ENCODE data around the gene ST6GAL1. TPM values are rescaled to one million over a fixed set of nuclear protein-coding genes. Genes with fewer than 3 reads are reported as not detected.
A peak's percentile ranks its signal among the peaks of the same experiment; 100 is the strongest.

ST6GAL1 gene
- total and polyA plus RNA-seq, 2 of the 4 experiments (the other 2 are of a cell fraction): 1.4 to 2.9 TPM

DNA sequence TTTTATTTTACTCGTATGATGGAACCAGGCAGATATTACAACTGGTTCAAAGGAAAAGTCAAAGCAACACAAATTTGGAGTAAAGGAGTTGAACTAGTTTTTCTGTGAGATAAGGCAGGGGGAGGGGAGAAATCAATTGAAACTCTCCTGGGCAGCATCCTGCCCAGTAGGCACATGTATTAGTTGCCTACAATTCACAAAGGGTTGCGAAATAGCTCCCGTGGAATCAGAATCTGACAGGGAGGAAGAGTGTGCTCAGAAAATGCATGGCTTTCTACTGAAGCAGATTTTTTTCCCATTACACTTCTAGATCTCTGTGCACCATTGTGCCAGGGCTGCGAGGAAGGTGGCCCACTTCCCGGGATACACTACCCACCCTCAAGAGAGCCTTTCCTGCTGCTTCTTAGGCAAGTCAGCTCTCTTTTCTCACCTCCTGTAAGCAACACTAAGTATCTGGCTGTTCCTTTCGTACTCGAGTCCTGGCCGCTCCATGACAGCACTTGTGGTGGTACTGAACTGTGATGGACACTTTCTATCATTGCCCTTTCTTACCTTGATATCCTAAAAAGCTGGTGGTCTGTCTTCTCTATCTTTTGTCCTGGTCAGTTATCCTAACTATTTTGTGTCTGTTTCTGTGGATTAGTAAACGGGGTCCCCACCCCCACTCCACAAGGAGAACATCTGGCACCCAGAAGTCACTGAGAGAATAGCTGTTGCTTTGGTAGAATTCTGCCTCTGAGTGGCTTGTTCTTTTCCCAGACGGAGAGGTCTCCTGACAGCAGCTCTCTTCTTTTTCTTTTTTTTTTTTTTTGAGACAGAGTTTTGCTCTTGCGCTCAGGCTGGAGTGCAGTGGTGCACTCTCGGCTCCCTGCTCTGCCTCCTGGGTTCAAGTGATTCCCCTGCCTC lies 134.1 kb downstream of the ST6GAL1 start:
- intact Hi-C loops (cut with micrococcal nuclease) (no loop called here), in situ Hi-C loops (cut with MboI; ENCODE audit: low sequenced_read_pairs) (no loop called here), dilution Hi-C loops (cut with HindIII; ENCODE audit: low sequenced_read_pairs, unreplicated experiment) (no loop called here)
- TF ChIP-seq MAZ (IDR thresholded peaks at IDR 0.05; ENCODE audit: borderline replicate concordance, low read depth, low read length) (no peak), RFX5 (IDR thresholded peaks at IDR 0.05; ENCODE audit: low read depth, low read length) (no peak), RAD21 (IDR thresholded peaks at IDR 0.05; ENCODE audit: low read length) (no peak), CEBPB (IDR thresholded peaks at IDR 0.05; ENCODE audit: low read depth, low read length) (peak; percentile 86)
- Histone ChIP-seq H3K4me3 (ENCODE audit: insufficient read depth, low read depth, low read length) (no peak overlapping the region), H3K56ac (ENCODE audit: extremely low read depth, insufficient read depth, low read length) (no peak overlapping the region), H3K27me3 (ENCODE audit: control insufficient read depth, insufficient read depth, low read length) (no peaks in the 10 kb centered on the region), H3K9me3 (ENCODE audit: control insufficient read depth, insufficient read depth, low read length) (no peaks in the 10 kb centered on the region), H3K4ac (ENCODE audit: low read depth, low read length) (no peak overlapping the region), H3K23ac (ENCODE audit: low read depth, low read length) (no peak overlapping the region), H2BK5ac (ENCODE audit: low read depth, low read length, poor library complexity, severe bottlenecking) (no peak overlapping the region), H3K27ac (ENCODE audit: insufficient read depth, low read length) (peak overlapping the region; percentile 17; the same call in 1 of the 2 replicates), H3K36me3 (ENCODE audit: control insufficient read depth, insufficient read depth, low read length) (no peaks in the 10 kb centered on the region), H4K91ac (ENCODE audit: insufficient read depth, low read depth, low read length) (no peak overlapping the region), H3K9ac (ENCODE audit: low read depth, low read length) (peak overlapping the region; percentile 10; the same call in 1 of the 2 replicates), H3K4me2 (ENCODE audit: low read depth, low read length) (no peak overlapping the region), H2AK5ac (ENCODE audit: low read depth, low read length) (no peak overlapping the region; the same call in 1 of the 2 replicates), H3K4me1 (ENCODE audit: control insufficient read depth, insufficient read depth, low read length) (peaks cover 14% of the 10 kb centered on the region), H2AFZ (replicated peaks; ENCODE audit: low read length, poor library complexity) (peak overlapping the region; percentile 13), H2BK20ac (ENCODE audit: low read depth, low read length) (no peak overlapping the region), H4K8ac (ENCODE audit: low read depth in 2 of 2, low read length in 2 of 2) (no peak overlapping the region), H2BK15ac (ENCODE audit: low read depth, low read length) (no peak overlapping the region), H3K14ac (replicated peaks; ENCODE audit: low read depth, low read length) (no peak overlapping the region; the same call in 1 of the 2 replicates), H2BK120ac (ENCODE audit: low read depth, low read length) (no peak overlapping the region), H3K79me1 (ENCODE audit: low read depth in 1 of 2, low read length in 2 of 2) (no peaks in the 10 kb centered on the region), H3K18ac (ENCODE audit: low read depth, low read length) (no peak overlapping the region; the same call in 1 of the 2 replicates), H4K5ac (ENCODE audit: low read depth, low read length) (no peak overlapping the region; the same call in 1 of the 2 replicates), H3K9me1 (ENCODE audit: insufficient read depth, low read length) (no peaks in the 10 kb centered on the region; the same call in 1 of the 2 replicates), H2AK9ac (replicated peaks; ENCODE audit: low read depth, low read length, poor library complexity) (no peak overlapping the region), H4K20me1 (ENCODE audit: insufficient read depth, low read length) (no peaks in the 10 kb centered on the region)
- 0 out of 2 replicates have a peak, but pooled peaks have one; percentile 12 for ATAC-seq (ENCODE audit: low read depth)
- 90% methylated on average over 2 of the region's 12 CpGs; no CpG with 5 or more reads in 1 of the 2 experiments for WGBS, 2 experiments (ENCODE audit: extremely low coverage in 2 of 2, insufficient read length in 1 of 2)
- CTCF ChIA-PET: no interaction called here
- peak; percentile 17 for DNase-seq
- POLR2A ChIA-PET (ENCODE audit: unreplicated experiment): no interaction called here
- no TSS peak for BruUV-seq (replicated peaks)
